K562 (cell line): ENCODE results near the gene ROM1. TPM values are rescaled to one million over a fixed set of nuclear protein-coding genes. Genes with fewer than 3 reads are reported as not detected.

ENCODE experiments used
- ETV5 ChIP-seq: sonication (generic); formaldehyde crosslinking; IDR thresholded peaks from 2 replicates; pipeline ENCODE4 v1.4.0; 2020; ENCODE audit warnings: low read depth, mild to moderate bottlenecking, missing genetic modification reagents
- HLTF ChIP-seq: fragments of 450-650 bp; IDR thresholded peaks from 2 replicates; pipeline ENCODE4 v1.6.1; 2016
- KAT2B ChIP-seq: IDR thresholded peaks from one replicate; pipeline ENCODE4 v1.6.1; 2012; ENCODE audit warnings: low read depth, mild to moderate bottlenecking, control low read depth, inconsistent platforms, low read length, moderate library complexity
- MLLT1 ChIP-seq, 2 experiments: fragments of 450-650 bp; IDR thresholded peaks; 2 replicates each; pipeline ENCODE4 v1.6.1; 2016
- NRF1 ChIP-seq, 2 experiments: fragments of 450-650 bp; IDR thresholded peaks in 1 of 2; conservative IDR thresholded peaks in 1 of 2; 2 replicates each; pipeline ENCODE4 v1.6.1; 2014; ENCODE audit warnings: mild to moderate bottlenecking in 2 of 2
- PCBP1 ChIP-seq: fragments of 200-400 bp; formaldehyde crosslinking; IDR thresholded peaks from 2 replicates; pipeline ENCODE4 v1.6.1; 2018; ENCODE audit warnings: mild to moderate bottlenecking, low read depth, low read length; ENCODE audit not compliant: poor library complexity, severe bottlenecking
- PHB ChIP-seq: fragments of 250-450 bp; sonication (Bioruptor Pico); IDR thresholded peaks from 2 replicates; pipeline ENCODE4 v1.5.0; 2021
- POLR2B ChIP-seq: fragments of 450-650 bp; IDR thresholded peaks from 2 replicates; pipeline ENCODE4 v1.6.1; 2018; ENCODE audit warnings: low read depth; ENCODE audit not compliant: partially characterized antibody
- RNF2 ChIP-seq: sonication (generic); IDR thresholded peaks from 2 replicates; pipeline ENCODE4 v1.6.1; 2016
- XRCC5 ChIP-seq: fragments of 200-400 bp; formaldehyde crosslinking; IDR thresholded peaks from 2 replicates; pipeline ENCODE4 v1.6.1; 2017; ENCODE audit warnings: low read depth, mild to moderate bottlenecking, low read length
- ZNF76 ChIP-seq: fragments of 250-450 bp; sonication (Bioruptor Pico); IDR thresholded peaks from 2 replicates; pipeline ENCODE4 v1.4.0; 2020; ENCODE audit warnings: mild to moderate bottlenecking, moderate library complexity, borderline replicate concordance
- ZNF778 ChIP-seq: fragments of 450-650 bp; formaldehyde crosslinking; IDR thresholded peaks from 2 replicates; pipeline ENCODE4 v1.4.0; 2020; ENCODE audit warnings: mild to moderate bottlenecking, moderate library complexity
- ZSCAN29 ChIP-seq: fragments of 450-650 bp; IDR thresholded peaks from 2 replicates; pipeline ENCODE4 v1.6.1; 2017
- polyA plus RNA-seq, 8 experiments: library from polyadenylated mRNA; depleted of rRNA in 4 of 8; stranded (reverse) in 5 of 8; unstranded in 3 of 8; fragments of >200 nt; fragmentation: Nextera tagmentation in 2 of 8; fragmentation: Illumina TruSeq in 1 of 8; extraction: Ambion mirVana in 2 of 8; extraction: Trizol in 1 of 8; gene quantifications; 2 replicates each; pipeline versions ENCODE4 v1.2.1 to v1.2.3, GENCODE V29; 2011 to 2014; ENCODE audit warnings: inconsistent platforms in 1 of 8, missing spikeins in 1 of 8
- total RNA-seq, 7 experiments: library from RNA; depleted of rRNA in 6 of 7; stranded (reverse); fragments of >200 nt in 6 of 7; fragmentation: Illumina TruSeq in 2 of 7; extraction: Trizol in 2 of 7; gene quantifications; 2 replicates each; pipeline versions ENCODE4 v1.2.1 to v1.2.3, GENCODE V29; 2011 to 2021; ENCODE audit warnings: low replicate concordance in 1 of 7
- TF ChIP-seq, protein P1 (sequence below): fragments of 450-650 bp; IDR thresholded peaks from 2 replicates; pipeline ENCODE4 v1.6.1; 2016; ENCODE audit warnings: low read depth
- TF ChIP-seq, protein P2 (sequence below): fragments of 250-450 bp; sonication (Bioruptor Pico); IDR thresholded peaks from 2 replicates; pipeline ENCODE4 v1.4.0; 2020
- TF ChIP-seq, protein P3 (sequence below): fragments of 450-650 bp; formaldehyde crosslinking; IDR thresholded peaks from 2 replicates; pipeline ENCODE4 v1.4.0; 2022; ENCODE audit warnings: mild to moderate bottlenecking, moderate library complexity

ROM1 gene
- total and polyA plus RNA-seq, 9 of the 15 experiments (the other 6 are each of a cell fraction or from before 2014, with no cell fraction given), result 0.75 to 4.0 (median 2.6) TPM

- TF ChIP-seq, protein P1, sequence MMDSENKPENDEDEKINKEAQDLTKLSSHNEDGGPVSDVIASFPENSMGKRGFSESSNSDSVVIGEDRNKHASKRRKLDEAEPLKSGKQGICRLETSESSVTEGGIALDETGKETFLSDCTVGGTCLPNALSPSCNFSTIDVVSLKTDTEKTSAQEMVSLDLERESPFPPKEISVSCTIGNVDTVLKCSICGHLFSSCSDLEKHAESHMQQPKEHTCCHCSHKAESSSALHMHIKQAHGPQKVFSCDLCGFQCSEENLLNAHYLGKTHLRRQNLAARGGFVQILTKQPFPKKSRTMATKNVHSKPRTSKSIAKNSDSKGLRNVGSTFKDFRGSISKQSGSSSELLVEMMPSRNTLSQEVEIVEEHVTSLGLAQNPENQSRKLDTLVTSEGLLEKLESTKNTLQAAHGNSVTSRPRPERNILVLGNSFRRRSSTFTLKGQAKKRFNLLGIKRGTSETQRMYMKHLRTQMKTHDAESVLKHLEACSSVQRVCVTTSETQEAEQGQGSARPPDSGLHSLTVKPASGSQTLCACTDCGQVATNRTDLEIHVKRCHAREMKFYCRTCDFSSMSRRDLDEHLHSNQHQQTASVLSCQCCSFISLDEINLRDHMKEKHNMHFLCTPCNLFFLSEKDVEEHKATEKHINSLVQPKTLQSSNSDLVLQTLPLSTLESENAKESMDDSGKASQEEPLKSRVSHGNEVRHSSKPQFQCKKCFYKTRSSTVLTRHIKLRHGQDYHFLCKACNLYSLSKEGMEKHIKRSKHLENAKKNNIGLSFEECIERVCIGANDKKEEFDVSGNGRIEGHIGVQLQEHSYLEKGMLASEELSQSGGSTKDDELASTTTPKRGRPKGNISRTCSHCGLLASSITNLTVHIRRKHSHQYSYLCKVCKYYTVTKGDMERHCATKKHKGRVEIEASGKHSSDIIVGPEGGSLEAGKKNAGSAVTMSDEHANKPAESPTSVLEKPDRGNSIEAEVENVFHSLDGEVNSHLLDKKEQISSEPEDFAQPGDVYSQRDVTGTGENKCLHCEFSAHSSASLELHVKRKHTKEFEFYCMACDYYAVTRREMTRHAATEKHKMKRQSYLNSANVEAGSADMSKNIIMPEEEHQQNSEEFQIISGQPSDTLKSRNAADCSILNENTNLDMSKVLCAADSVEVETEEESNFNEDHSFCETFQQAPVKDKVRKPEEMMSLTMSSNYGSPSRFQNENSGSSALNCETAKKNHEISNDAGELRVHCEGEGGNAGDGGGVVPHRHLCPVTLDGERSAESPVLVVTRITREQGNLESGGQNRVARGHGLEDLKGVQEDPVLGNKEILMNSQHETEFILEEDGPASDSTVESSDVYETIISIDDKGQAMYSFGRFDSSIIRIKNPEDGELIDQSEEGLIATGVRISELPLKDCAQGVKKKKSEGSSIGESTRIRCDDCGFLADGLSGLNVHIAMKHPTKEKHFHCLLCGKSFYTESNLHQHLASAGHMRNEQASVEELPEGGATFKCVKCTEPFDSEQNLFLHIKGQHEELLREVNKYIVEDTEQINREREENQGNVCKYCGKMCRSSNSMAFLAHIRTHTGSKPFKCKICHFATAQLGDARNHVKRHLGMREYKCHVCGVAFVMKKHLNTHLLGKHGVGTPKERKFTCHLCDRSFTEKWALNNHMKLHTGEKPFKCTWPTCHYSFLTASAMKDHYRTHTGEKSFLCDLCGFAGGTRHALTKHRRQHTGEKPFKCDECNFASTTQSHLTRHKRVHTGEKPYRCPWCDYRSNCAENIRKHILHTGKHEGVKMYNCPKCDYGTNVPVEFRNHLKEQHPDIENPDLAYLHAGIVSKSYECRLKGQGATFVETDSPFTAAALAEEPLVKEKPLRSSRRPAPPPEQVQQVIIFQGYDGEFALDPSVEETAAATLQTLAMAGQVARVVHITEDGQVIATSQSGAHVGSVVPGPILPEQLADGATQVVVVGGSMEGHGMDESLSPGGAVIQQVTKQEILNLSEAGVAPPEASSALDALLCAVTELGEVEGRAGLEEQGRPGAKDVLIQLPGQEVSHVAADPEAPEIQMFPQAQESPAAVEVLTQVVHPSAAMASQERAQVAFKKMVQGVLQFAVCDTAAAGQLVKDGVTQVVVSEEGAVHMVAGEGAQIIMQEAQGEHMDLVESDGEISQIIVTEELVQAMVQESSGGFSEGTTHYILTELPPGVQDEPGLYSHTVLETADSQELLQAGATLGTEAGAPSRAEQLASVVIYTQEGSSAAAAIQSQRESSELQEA, result no peak
- 0 out of 2 replicates have a peak, but pooled peaks have one; percentile 17 for TF ChIP-seq XRCC5
- TF ChIP-seq PHB, result 0 out of 2 replicates have a peak, but pooled peaks have one; percentile 17
- TF ChIP-seq ZNF76 (CRISPR knock-in tag), result no peak
- peak; percentile 89 for TF ChIP-seq POLR2B
- no peak for TF ChIP-seq KAT2B
- no peak for TF ChIP-seq HLTF
- no peak for TF ChIP-seq PCBP1
- no peak for TF ChIP-seq ETV5 (CRISPR knock-in tag)
- TF ChIP-seq, protein P2, sequence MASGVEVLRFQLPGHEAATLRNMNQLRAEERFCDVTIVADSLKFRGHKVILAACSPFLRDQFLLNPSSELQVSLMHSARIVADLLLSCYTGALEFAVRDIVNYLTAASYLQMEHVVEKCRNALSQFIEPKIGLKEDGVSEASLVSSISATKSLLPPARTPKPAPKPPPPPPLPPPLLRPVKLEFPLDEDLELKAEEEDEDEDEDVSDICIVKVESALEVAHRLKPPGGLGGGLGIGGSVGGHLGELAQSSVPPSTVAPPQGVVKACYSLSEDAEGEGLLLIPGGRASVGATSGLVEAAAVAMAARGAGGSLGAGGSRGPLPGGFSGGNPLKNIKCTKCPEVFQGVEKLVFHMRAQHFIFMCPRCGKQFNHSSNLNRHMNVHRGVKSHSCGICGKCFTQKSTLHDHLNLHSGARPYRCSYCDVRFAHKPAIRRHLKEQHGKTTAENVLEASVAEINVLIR (CRISPR knock-in tag), result peak; percentile 64; the same call in 1 of the 2 replicates
- peak; percentile 82 to 85 for TF ChIP-seq NRF1 (conservative IDR thresholded peaks at IDR 0.05 in 1 of 2, IDR thresholded peaks at IDR 0.05 in 1 of 2)
- TF ChIP-seq RNF2, result no peak
- TF ChIP-seq, protein P3, sequence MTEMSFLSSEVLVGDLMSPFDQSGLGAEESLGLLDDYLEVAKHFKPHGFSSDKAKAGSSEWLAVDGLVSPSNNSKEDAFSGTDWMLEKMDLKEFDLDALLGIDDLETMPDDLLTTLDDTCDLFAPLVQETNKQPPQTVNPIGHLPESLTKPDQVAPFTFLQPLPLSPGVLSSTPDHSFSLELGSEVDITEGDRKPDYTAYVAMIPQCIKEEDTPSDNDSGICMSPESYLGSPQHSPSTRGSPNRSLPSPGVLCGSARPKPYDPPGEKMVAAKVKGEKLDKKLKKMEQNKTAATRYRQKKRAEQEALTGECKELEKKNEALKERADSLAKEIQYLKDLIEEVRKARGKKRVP (CRISPR knock-in tag), result peak; percentile 66; the same call in 1 of the 2 replicates
- TF ChIP-seq ZNF778 (CRISPR knock-in tag), result no peak
- no peak for TF ChIP-seq ZSCAN29
- no peak for TF ChIP-seq MLLT1 (IDR thresholded peaks at IDR 0.05)
These were observed 33.1 kb downstream of the ROM1 start, which contains the start of gene GANAB (continued) for GRCh38 chr11:62645946-62646824.
